DOHH2 (cell line): Measurements from ENCODE around the gene TEPSIN.
A peak's percentile ranks its signal among the peaks of the same experiment; 100 is the strongest.

Source experiments
- H3F3A ChIP-seq: fragments of 200-600 bp; sonication (generic), shearing (Covaris generic); 2 replicates; pipeline ENCODE4 v1.6.0; 2016; ENCODE audit warnings: antibody characterized with exemption, mild to moderate bottlenecking; ENCODE audit not compliant: control insufficient read depth, insufficient read depth
- H3K27ac ChIP-seq: fragments of 200-600 bp; sonication (generic); 2 replicates; pipeline ENCODE4 v1.5.1; 2014; ENCODE audit warnings: low read depth, mild to moderate bottlenecking, low read length, moderate library complexity
- H3K27me3 ChIP-seq: fragments of 200-600 bp; sonication (generic); 2 replicates; pipeline ENCODE4 v1.6.1; 2014; ENCODE audit warnings: mild to moderate bottlenecking, low read length, mixed read lengths; ENCODE audit not compliant: control insufficient read depth
- H3K36me3 ChIP-seq: fragments of 200-600 bp; sonication (generic); 2 replicates; pipeline ENCODE4 v1.6.1; 2014; ENCODE audit warnings: mild to moderate bottlenecking, low read length, moderate library complexity, mixed read lengths; ENCODE audit not compliant: control insufficient read depth
- H3K4me1 ChIP-seq: fragments of 200-600 bp; sonication (generic); 2 replicates; pipeline ENCODE4 v1.6.1; 2014; ENCODE audit warnings: mild to moderate bottlenecking, low read length, mixed read lengths; ENCODE audit not compliant: control insufficient read depth
- H3K4me2 ChIP-seq: fragments of 200-600 bp; sonication (generic); 2 replicates; pipeline ENCODE4 v1.6.0; 2014; ENCODE audit warnings: mild to moderate bottlenecking, low read length, moderate library complexity
- H3K4me3 ChIP-seq: fragments of 200-600 bp; sonication (generic); 2 replicates; pipeline ENCODE4 v1.5.1; 2014; ENCODE audit warnings: mild to moderate bottlenecking, low read length, mixed read lengths
- H3K79me2 ChIP-seq: fragments of 200-600 bp; sonication (generic); 2 replicates; pipeline ENCODE4 v1.6.1; 2014; ENCODE audit warnings: mild to moderate bottlenecking, low read length, mixed read lengths; ENCODE audit not compliant: control insufficient read depth
- H3K9me2 ChIP-seq: fragments of 200-600 bp; sonication (generic); replicated peaks from 2 replicates; pipeline ENCODE4 v1.6.1; 2014; ENCODE audit warnings: mild to moderate bottlenecking, low read length, mixed read lengths; ENCODE audit not compliant: control insufficient read depth
- H3K9me3 ChIP-seq: fragments of 200-600 bp; sonication (generic); 2 replicates; pipeline ENCODE4 v1.6.1; 2014; ENCODE audit warnings: antibody characterized with exemption, low read length, mixed read lengths; ENCODE audit not compliant: control insufficient read depth, insufficient read depth
- H4K20me1 ChIP-seq: fragments of 200-600 bp; sonication (generic); 2 replicates; pipeline ENCODE4 v1.6.0; 2014; ENCODE audit warnings: low read depth, mild to moderate bottlenecking, antibody characterized with exemption, low read length, moderate library complexity; ENCODE audit not compliant: control insufficient read depth, insufficient read depth
- EZH2phosphoT487 ChIP-seq: fragments of 200-600 bp; sonication (generic); IDR thresholded peaks from 2 replicates; pipeline ENCODE4 v1.6.1; 2017; ENCODE audit warnings: borderline replicate concordance, mild to moderate bottlenecking, antibody characterized with exemption, low read length, moderate library complexity, mixed read lengths
- TF ChIP-seq, protein P1 (sequence below): fragments of 200-600 bp; sonication (generic); IDR thresholded peaks from one replicate; pipeline ENCODE4 v1.5.1; 2014; ENCODE audit warnings: antibody characterized with exemption, mild to moderate bottlenecking, low read depth, low read length; ENCODE audit not compliant: poor library complexity, severe bottlenecking

The TEPSIN gene

DNA sequence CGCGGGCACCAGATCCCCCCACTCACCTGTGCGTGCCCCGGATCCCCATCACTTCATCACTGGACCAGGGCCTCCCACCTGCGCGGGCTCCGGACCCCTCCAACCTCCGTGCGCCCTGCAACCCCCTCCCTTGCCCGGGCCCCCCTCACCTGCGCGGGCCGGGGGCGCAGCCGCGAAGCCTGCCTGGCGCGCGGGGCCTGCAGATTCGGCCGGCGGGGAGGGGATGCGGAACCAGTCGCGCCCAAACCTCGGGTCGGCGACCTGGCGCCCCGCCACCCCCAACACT, 16.3 kb downstream of the TEPSIN start:
- no peak overlapping the region for H3K27ac ChIP-seq
- no peaks in the 10 kb centered on the region for H4K20me1 ChIP-seq
- peaks cover 3% of the 10 kb centered on the region; the same call in 1 of the 2 replicates for H3F3A ChIP-seq
- no peaks in the 10 kb centered on the region for H3K9me3 ChIP-seq
- peak overlapping the region; percentile 97 for H3K4me2 ChIP-seq
- peaks cover 19% of the 10 kb centered on the region for H3K4me1 ChIP-seq
- peaks cover 12% of the 10 kb centered on the region for H3K79me2 ChIP-seq
- H3K9me2 ChIP-seq = no peaks in the 10 kb centered on the region
- H3K36me3 ChIP-seq = no peaks in the 10 kb centered on the region
- H3K4me3 ChIP-seq = peak overlapping the region; percentile 98
- no peaks in the 10 kb centered on the region for H3K27me3 ChIP-seq
- TF ChIP-seq, protein P1, sequence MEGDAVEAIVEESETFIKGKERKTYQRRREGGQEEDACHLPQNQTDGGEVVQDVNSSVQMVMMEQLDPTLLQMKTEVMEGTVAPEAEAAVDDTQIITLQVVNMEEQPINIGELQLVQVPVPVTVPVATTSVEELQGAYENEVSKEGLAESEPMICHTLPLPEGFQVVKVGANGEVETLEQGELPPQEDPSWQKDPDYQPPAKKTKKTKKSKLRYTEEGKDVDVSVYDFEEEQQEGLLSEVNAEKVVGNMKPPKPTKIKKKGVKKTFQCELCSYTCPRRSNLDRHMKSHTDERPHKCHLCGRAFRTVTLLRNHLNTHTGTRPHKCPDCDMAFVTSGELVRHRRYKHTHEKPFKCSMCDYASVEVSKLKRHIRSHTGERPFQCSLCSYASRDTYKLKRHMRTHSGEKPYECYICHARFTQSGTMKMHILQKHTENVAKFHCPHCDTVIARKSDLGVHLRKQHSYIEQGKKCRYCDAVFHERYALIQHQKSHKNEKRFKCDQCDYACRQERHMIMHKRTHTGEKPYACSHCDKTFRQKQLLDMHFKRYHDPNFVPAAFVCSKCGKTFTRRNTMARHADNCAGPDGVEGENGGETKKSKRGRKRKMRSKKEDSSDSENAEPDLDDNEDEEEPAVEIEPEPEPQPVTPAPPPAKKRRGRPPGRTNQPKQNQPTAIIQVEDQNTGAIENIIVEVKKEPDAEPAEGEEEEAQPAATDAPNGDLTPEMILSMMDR = no peak
- no peak for TF ChIP-seq EZH2phosphoT487

GRCh38 chr17:81221842-81222619, 16.8 kb downstream of the TEPSIN start:
- peaks cover 3% of the 10 kb centered on the region; the same call in 1 of the 2 replicates for H3F3A ChIP-seq
- H3K4me1 ChIP-seq = peaks cover 18% of the 10 kb centered on the region
- H3K36me3 ChIP-seq = no peaks in the 10 kb centered on the region
- no peaks in the 10 kb centered on the region for H4K20me1 ChIP-seq
- no peaks in the 10 kb centered on the region for H3K27me3 ChIP-seq
- H3K4me3 ChIP-seq = peak overlapping the region; percentile 98
- H3K9me2 ChIP-seq = no peaks in the 10 kb centered on the region
- H3K4me2 ChIP-seq = peak overlapping the region; percentile 97
- no peak overlapping the region for H3K27ac ChIP-seq
- peaks cover 12% of the 10 kb centered on the region for H3K79me2 ChIP-seq
- H3K9me3 ChIP-seq = no peaks in the 10 kb centered on the region
- TF ChIP-seq, protein P1 = no peak
- TF ChIP-seq EZH2phosphoT487 = no peak

GRCh38 chr17:81221371-81221841, 17.4 kb downstream of the TEPSIN start:
- Histone ChIP-seq H3K4me3 (peak overlapping the region; percentile 98), H3F3A (peaks cover 3% of the 10 kb centered on the region; the same call in 1 of the 2 replicates), H3K9me2 (no peaks in the 10 kb centered on the region), H3K27ac (no peak overlapping the region), H4K20me1 (no peaks in the 10 kb centered on the region), H3K4me1 (peaks cover 18% of the 10 kb centered on the region), H3K79me2 (peaks cover 12% of the 10 kb centered on the region), H3K36me3 (no peaks in the 10 kb centered on the region), H3K27me3 (no peaks in the 10 kb centered on the region), H3K9me3 (no peaks in the 10 kb centered on the region), H3K4me2 (peak overlapping the region; percentile 97)
- TF ChIP-seq, protein P1 = no peak
- no peak for TF ChIP-seq EZH2phosphoT487
